HL-60 (cell line): Measurements from ENCODE around the gene OMG.
A peak's percentile ranks its signal among the peaks of the same experiment; 100 is the strongest.

Experiments
- DNase-seq, 2 experiments: peaks; one replicate each; pipeline ENCODE4 v3.0.0-alpha.2; 2010 to 2020; ENCODE audit warnings: low read depth in 1 of 2, low spot score in 1 of 2
- H3K27ac ChIP-seq: fragments of 250-450 bp; sonication (Bioruptor Pico); replicated peaks from 2 replicates; pipeline ENCODE4 v1.5.1; 2020; ENCODE audit warnings: mild to moderate bottlenecking, moderate library complexity
- H3K27me3 ChIP-seq: fragments of 250-450 bp; sonication (Bioruptor Pico); 2 replicates; pipeline ENCODE4 v1.5.1; 2021; ENCODE audit warnings: mild to moderate bottlenecking, moderate library complexity; ENCODE audit not compliant: insufficient read depth, poor library complexity, severe bottlenecking
- H3K4me3 ChIP-seq: replicated peaks from 2 replicates; pipeline ENCODE4 v1.5.1; 2011; ENCODE audit warnings: mild to moderate bottlenecking, control low read depth, low read length; ENCODE audit not compliant: insufficient read depth
- GABPA ChIP-seq: IDR thresholded peaks from 2 replicates; pipeline ENCODE4 v1.6.1; 2012; ENCODE audit warnings: low read depth
- POLR2AphosphoS5 ChIP-seq: IDR thresholded peaks from 2 replicates; pipeline ENCODE4 v1.6.1; 2012; ENCODE audit warnings: low read depth
- SPI1 ChIP-seq: IDR thresholded peaks from 2 replicates; pipeline ENCODE4 v1.6.1; 2012; ENCODE audit warnings: low read depth, mild to moderate bottlenecking, borderline replicate concordance
- TF ChIP-seq, protein P1 (sequence below): IDR thresholded peaks from 2 replicates; pipeline ENCODE4 v1.6.1; 2012; ENCODE audit warnings: low read depth; ENCODE audit not compliant: insufficient replicate concordance
- TF ChIP-seq, protein P2 (sequence below): IDR thresholded peaks from one replicate; pipeline ENCODE4 v1.5.1; 2011; ENCODE audit warnings: low read length, control low read depth, inconsistent platforms; ENCODE audit not compliant: insufficient read depth

OMG gene

DNA sequence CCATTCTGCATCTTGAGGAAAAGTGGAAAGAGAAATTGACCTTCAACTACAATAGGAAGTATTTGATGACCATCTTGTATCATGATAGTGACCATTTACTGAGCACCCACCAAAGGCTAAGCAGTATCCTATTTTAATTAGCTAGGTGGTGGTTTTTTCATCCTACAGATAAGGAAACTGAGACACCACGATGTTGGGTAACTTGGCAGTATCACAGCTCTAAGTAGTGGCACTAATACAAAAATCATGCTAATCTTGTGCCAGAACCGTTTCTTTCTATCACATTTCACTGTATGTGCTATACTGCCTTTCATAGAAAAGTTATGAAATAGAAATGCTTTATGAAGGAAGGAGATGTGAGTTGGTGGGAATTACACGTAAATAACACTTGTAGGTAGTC lies 14.5 kb upstream of the OMG start:
- peak overlapping the region; percentile 91 for H3K27ac ChIP-seq
- no peak for TF ChIP-seq POLR2AphosphoS5
- TF ChIP-seq SPI1 = no peak
- TF ChIP-seq, protein P1, sequence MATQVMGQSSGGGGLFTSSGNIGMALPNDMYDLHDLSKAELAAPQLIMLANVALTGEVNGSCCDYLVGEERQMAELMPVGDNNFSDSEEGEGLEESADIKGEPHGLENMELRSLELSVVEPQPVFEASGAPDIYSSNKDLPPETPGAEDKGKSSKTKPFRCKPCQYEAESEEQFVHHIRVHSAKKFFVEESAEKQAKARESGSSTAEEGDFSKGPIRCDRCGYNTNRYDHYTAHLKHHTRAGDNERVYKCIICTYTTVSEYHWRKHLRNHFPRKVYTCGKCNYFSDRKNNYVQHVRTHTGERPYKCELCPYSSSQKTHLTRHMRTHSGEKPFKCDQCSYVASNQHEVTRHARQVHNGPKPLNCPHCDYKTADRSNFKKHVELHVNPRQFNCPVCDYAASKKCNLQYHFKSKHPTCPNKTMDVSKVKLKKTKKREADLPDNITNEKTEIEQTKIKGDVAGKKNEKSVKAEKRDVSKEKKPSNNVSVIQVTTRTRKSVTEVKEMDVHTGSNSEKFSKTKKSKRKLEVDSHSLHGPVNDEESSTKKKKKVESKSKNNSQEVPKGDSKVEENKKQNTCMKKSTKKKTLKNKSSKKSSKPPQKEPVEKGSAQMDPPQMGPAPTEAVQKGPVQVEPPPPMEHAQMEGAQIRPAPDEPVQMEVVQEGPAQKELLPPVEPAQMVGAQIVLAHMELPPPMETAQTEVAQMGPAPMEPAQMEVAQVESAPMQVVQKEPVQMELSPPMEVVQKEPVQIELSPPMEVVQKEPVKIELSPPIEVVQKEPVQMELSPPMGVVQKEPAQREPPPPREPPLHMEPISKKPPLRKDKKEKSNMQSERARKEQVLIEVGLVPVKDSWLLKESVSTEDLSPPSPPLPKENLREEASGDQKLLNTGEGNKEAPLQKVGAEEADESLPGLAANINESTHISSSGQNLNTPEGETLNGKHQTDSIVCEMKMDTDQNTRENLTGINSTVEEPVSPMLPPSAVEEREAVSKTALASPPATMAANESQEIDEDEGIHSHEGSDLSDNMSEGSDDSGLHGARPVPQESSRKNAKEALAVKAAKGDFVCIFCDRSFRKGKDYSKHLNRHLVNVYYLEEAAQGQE = no peak
- TF ChIP-seq GABPA = no peak
- TF ChIP-seq, protein P2, sequence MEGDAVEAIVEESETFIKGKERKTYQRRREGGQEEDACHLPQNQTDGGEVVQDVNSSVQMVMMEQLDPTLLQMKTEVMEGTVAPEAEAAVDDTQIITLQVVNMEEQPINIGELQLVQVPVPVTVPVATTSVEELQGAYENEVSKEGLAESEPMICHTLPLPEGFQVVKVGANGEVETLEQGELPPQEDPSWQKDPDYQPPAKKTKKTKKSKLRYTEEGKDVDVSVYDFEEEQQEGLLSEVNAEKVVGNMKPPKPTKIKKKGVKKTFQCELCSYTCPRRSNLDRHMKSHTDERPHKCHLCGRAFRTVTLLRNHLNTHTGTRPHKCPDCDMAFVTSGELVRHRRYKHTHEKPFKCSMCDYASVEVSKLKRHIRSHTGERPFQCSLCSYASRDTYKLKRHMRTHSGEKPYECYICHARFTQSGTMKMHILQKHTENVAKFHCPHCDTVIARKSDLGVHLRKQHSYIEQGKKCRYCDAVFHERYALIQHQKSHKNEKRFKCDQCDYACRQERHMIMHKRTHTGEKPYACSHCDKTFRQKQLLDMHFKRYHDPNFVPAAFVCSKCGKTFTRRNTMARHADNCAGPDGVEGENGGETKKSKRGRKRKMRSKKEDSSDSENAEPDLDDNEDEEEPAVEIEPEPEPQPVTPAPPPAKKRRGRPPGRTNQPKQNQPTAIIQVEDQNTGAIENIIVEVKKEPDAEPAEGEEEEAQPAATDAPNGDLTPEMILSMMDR = no peak
- peak overlapping the region; percentile 53 for H3K4me3 ChIP-seq
- no peaks in the 10 kb centered on the region for H3K27me3 ChIP-seq
- no peak for DNase-seq

DNA sequence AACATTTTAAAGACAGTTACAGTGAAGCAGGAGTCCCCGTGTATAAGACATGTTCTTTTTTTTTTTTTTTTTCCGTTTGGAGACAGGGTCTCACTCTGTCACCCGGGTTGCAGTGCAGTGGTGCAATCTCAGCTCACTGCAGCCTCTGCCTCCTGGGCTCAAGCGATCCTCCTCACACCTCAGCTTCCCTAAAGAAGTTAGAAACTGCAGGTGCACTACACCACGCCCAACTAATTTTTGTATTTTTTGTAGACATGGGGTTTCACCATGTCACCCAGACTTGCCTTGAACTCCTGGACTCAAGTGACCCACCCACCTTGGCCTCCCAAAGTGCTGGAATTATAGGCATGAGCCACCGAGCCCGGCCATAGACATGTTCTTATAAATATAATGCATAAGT lies 13.8 kb upstream of the OMG start:
- TF ChIP-seq POLR2AphosphoS5 (peak; percentile 68), GABPA (no peak)
- TF ChIP-seq, protein P2 = no peak
- Histone ChIP-seq H3K4me3 (peak overlapping the region; percentile 53), H3K27ac (peak overlapping the region; percentile 91), H3K27me3 (no peaks in the 10 kb centered on the region)
- peak in 1 of 2 experiments; percentile 78 for DNase-seq

DNA sequence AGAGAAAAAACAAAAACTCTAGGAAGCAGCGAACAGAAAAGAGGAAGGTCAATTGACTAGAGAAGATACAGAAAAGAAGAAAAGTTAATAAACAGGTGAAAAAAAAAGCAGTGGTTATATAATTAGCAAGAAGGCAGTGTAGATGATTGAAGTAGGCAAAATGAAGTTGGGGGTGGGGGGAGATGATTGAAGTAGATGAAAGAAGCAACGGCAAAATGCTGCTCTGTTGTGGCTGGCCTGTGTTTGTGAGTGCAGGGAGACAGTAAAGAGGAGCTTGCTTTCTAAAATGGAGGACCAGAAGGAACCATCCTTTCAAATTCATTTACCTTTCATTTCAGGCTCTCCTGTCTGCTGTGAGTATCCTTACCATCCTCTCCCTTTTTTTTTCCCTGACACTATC lies 13.2 kb upstream of the OMG start:
- Histone ChIP-seq H3K27ac (peak overlapping the region; percentile 91), H3K27me3 (no peaks in the 10 kb centered on the region), H3K4me3 (peak overlapping the region; percentile 53)
- DNase-seq = peak in 1 of 2 experiments; percentile 42
- TF ChIP-seq, protein P2 = no peak
- TF ChIP-seq POLR2AphosphoS5 = no peak; the same call in 1 of the 2 replicates
- TF ChIP-seq SPI1 = no peak
- no peak for TF ChIP-seq GABPA
- TF ChIP-seq, protein P1 = no peak

DNA sequence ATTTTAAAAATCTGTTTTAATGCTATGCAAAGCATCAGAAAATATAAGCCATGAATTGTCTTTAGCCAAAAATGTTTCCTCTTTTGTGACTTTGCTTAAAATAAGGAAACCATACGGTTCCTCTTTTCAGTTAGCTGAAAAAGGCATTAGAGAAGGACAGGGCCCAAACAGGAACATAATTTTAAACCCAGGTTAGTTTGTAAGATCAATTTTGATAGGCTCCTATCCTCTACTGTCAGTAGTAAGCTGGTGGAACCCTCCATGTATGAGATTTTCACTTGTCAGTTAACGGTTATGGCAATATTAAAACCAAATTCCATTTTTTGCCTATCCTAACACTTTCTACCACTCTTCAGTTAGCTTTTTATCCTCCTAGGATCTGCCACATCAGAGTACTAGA lies 12.5 kb upstream of the OMG start:
- Histone ChIP-seq H3K27me3 (no peaks in the 10 kb centered on the region), H3K27ac (peak overlapping the region; percentile 91), H3K4me3 (peak overlapping the region; percentile 53)
- TF ChIP-seq POLR2AphosphoS5 (no peak; the same call in 1 of the 2 replicates), SPI1 (peak; percentile 98), GABPA (no peak)
- TF ChIP-seq, protein P1 = no peak
- TF ChIP-seq, protein P2 = no peak
- DNase-seq = peak; percentile 43 to 70
